HG02678 (cell line): ENCODE data around the gene RNF38.
"Not testable (repeated sequence)": the region's sequence is repeated elsewhere in the genome, so short reads cannot be mapped to it uniquely, and the experiment has no call there.

Source experiments
- ATAC-seq: cut with Tn5 transposase; IDR thresholded peaks from one replicate; pipeline ENCODE4 v1.9.1; 2021; ENCODE audit warnings: mild to moderate bottlenecking, moderate library complexity; ENCODE audit not compliant: unreplicated experiment

The RNF38 gene

GRCh38 chr9:36399980-36400331 is at the start of gene RNF38:
RNF38 (minus strand) TSS chr9:36400269; CDS start chr9:36400108, 161 bp downstream.
- ATAC-seq, result no peak

- not testable (repeated sequence) for ATAC-seq
Measured at GRCh38 chr9:36448555-36448954, 48.5 kb upstream of the RNF38 start.

- no peak for ATAC-seq
Measured at GRCh38 chr9:36448017-36448416, 47.9 kb upstream of the RNF38 start.

GRCh38 chr9:36446678-36447077 is 46.6 kb upstream of the RNF38 start:
- not testable (repeated sequence) for ATAC-seq

GRCh38 chr9:36445800-36446361 is 45.8 kb upstream of the RNF38 start:
- ATAC-seq, result no peak

- no peak for ATAC-seq
Measured at GRCh38 chr9:36444203-36444602, 44.1 kb upstream of the RNF38 start.

- ATAC-seq, result no peak
Measured at GRCh38 chr9:36443581-36443980, 43.5 kb upstream of the RNF38 start.

- no peak for ATAC-seq
Measured at GRCh38 chr9:36442710-36443109, 42.6 kb upstream of the RNF38 start.

GRCh38 chr9:36441966-36442365 is 41.9 kb upstream of the RNF38 start:
- no peak for ATAC-seq

GRCh38 chr9:36438536-36439236 is 38.6 kb upstream of the RNF38 start:
- no peak for ATAC-seq

GRCh38 chr9:36437790-36438189 is 37.7 kb upstream of the RNF38 start:
- no peak for ATAC-seq

GRCh38 chr9:36436909-36437308 is 36.8 kb upstream of the RNF38 start:
- no peak for ATAC-seq

GRCh38 chr9:36433386-36433785 is 33.3 kb upstream of the RNF38 start:
- no peak for ATAC-seq

GRCh38 chr9:36431078-36431477 is 31.0 kb upstream of the RNF38 start:
- ATAC-seq, result no peak

GRCh38 chr9:36426945-36427344 is 26.9 kb upstream of the RNF38 start:
- no peak for ATAC-seq

- ATAC-seq, result no peak
Measured at GRCh38 chr9:36426348-36426747, 26.3 kb upstream of the RNF38 start.

GRCh38 chr9:36424289-36425055 is 24.4 kb upstream of the RNF38 start:
- ATAC-seq, result no peak

GRCh38 chr9:36423206-36423605 is 23.1 kb upstream of the RNF38 start:
- no peak for ATAC-seq

GRCh38 chr9:36416890-36417289 is 16.8 kb upstream of the RNF38 start:
- no peak for ATAC-seq

GRCh38 chr9:36415822-36416525 is 15.9 kb upstream of the RNF38 start:
- no peak for ATAC-seq

- ATAC-seq, result not testable (repeated sequence)
Measured at GRCh38 chr9:36411410-36411809, 11.3 kb upstream of the RNF38 start.
